ENCODE data around the gene SUN5.

- no peak for TF ChIP-seq POLR2A (IDR thresholded peaks at IDR 0.05; ENCODE audit: low read depth, low read length)
- TF ChIP-seq POLR2AphosphoS5 (IDR thresholded peaks at IDR 0.05; ENCODE audit: low read depth, low read length): no peak
Measured at GRCh38 chr20:32984196-32984595, 20.0 kb downstream of the SUN5 start.

Measured in GM12892 (cell line).